Measurements from ENCODE around the gene TAL2.

The TAL2 gene

DNA sequence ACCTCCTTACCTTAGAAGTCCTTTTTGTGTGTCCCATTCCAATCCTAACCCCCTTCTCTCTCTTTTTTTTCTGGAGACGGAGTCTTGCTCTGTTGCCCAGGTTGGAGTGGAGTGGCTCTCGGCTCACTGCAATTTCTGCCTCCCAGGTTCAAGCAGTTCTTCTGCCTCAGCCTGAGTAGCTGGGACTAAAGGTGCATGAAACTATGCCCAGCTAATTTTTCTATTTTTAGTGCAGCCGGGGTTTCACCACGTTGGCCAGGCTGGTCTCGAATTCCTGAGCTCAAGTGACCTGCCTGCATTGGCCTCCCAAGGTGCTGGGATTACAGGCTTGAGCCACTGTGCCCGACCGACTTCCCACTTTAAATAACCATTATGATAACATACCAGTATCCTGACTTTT lies 49.6 kb downstream of the TAL2 start:
- no peak overlapping the region for H3K9ac ChIP-seq (ENCODE audit: low read length)
- H3K27me3 ChIP-seq (replicated peaks; ENCODE audit: control insufficient read depth, insufficient read depth, low read length), result no peaks in the 10 kb centered on the region
- no peaks in the 10 kb centered on the region for H3K9me3 ChIP-seq (ENCODE audit: control insufficient read depth, low read length)
- H3K4me1 ChIP-seq (ENCODE audit: control insufficient read depth, insufficient read depth, low read length), result no peaks in the 10 kb centered on the region
- DNase-seq (ENCODE audit: low read depth), result no peak
- H3K36me3 ChIP-seq (ENCODE audit: control insufficient read depth, insufficient read depth, low read length, severe bottlenecking), result peaks cover 12% of the 10 kb centered on the region
- H3K4me3 ChIP-seq (ENCODE audit: low read length), result no peak overlapping the region

DNA sequence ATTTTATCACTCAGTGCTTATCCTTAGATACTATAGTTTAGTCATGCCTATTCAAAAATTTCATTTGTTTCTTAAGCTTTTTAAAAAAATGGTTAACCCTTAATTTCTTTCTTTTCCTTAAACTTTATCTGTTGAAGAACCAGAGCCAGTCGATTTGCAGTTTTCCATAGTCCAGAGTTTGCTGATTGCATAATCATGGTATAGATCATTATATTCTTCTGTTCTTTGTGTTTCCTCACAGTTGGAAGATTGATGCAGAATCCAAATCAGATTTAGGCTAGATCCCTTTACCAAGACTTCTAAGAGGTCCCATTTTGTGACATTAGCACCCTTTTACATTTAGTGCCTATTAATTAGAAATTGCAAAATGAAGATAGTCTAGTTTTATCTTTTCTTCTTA lies 50.0 kb downstream of the TAL2 start:
- Histone ChIP-seq H3K9ac (ENCODE audit: low read length) (no peak overlapping the region), H3K4me1 (ENCODE audit: control insufficient read depth, insufficient read depth, low read length) (no peaks in the 10 kb centered on the region), H3K36me3 (ENCODE audit: control insufficient read depth, insufficient read depth, low read length, severe bottlenecking) (peaks cover 11% of the 10 kb centered on the region), H3K27me3 (replicated peaks; ENCODE audit: control insufficient read depth, insufficient read depth, low read length) (no peaks in the 10 kb centered on the region), H3K9me3 (ENCODE audit: control insufficient read depth, low read length) (no peaks in the 10 kb centered on the region), H3K4me3 (ENCODE audit: low read length) (no peak overlapping the region)
- no peak for DNase-seq (ENCODE audit: low read depth)
